GM12878 (cell line): ENCODE measurements around the gene GPC6. TPM values are rescaled to one million over a fixed set of nuclear protein-coding genes. Genes with fewer than 3 reads are reported as not detected.

ENCODE experiments used
- ATAC-seq: fragments of 200-7000 bp; cut with Tn5 transposase; 3 replicates; pipeline ENCODE4 v1.9.1; 2020; ENCODE audit warnings: mild to moderate bottlenecking, moderate library complexity
- BruUV-seq: library from RNA; stranded (reverse); fragments of 400-500 nt; replicated peaks from 2 replicates; lab custom pipeline; 2021; lab: Mats Ljungman, UMichigan
- CTCF ChIA-PET: fragments of 300-600 bp; sonication (Branson Sonifier 250); formaldehyde crosslinking; extraction: SDS; loops from one replicate; lab custom pipeline; 2021; ENCODE audit warnings: inconsistent platforms; lab: Yijun Ruan, JAX
- POLR2A ChIA-PET: fragments of 350-600 bp; formaldehyde crosslinking; extraction: SDS; loops from one replicate; lab custom pipeline; 2021; ENCODE audit warnings: inconsistent platforms; lab: Charles Lee
- RAD21 ChIA-PET: fragments of 300-600 bp; sonication (Branson Sonifier 250); formaldehyde crosslinking; loops from one replicate; lab custom pipeline; 2023; ENCODE audit warnings: antibody characterized with exemption; ENCODE audit not compliant: unreplicated experiment; lab: Charles Lee
- SMC1A ChIA-PET: fragments of 300-600 bp; sonication (Branson Sonifier 250); formaldehyde crosslinking; loops from one replicate; lab custom pipeline; 2023; ENCODE audit not compliant: unreplicated experiment, uncharacterized antibody; lab: Charles Lee
- DNase-seq: peaks from one replicate; pipeline ENCODE4 v3.0.0-alpha.2; 2011; ENCODE audit warnings: low read depth, low spot score
- FAIRE-seq: peaks from 3 replicates; lab custom pipeline; 2011; peaks lifted over from hg19 to GRCh38; lab: Jason Lieb, UNC
- H2AFZ ChIP-seq: 2 replicates; pipeline ENCODE4 v1.6.0; 2011; ENCODE audit warnings: low read depth, low read length, control low read depth; ENCODE audit not compliant: control insufficient read depth
- H3K27ac ChIP-seq: 2 replicates; pipeline ENCODE4 v1.5.1; 2011; ENCODE audit warnings: control low read depth; ENCODE audit not compliant: control insufficient read depth, insufficient read depth
- H3K27me3 ChIP-seq, 2 experiments: replicated peaks in 1 of 2; 2 replicates each; pipeline versions ENCODE4 v1.6.0 to v1.6.1; 2011; ENCODE audit warnings: low read length in 1 of 2; ENCODE audit not compliant: control insufficient read depth in 2 of 2, insufficient read depth in 2 of 2
- H3K36me3 ChIP-seq, 2 experiments: 2 replicates each; pipeline ENCODE4 v1.5.1; 2011; ENCODE audit warnings: low read length in 1 of 2; ENCODE audit not compliant: control insufficient read depth in 2 of 2, insufficient read depth in 2 of 2
- H3K4me1 ChIP-seq: 2 replicates; pipeline ENCODE4 v1.6.1; 2011; ENCODE audit warnings: mild to moderate bottlenecking, low read length, moderate library complexity, mixed read lengths; ENCODE audit not compliant: control insufficient read depth, insufficient read depth
- H3K4me2 ChIP-seq: 2 replicates; pipeline ENCODE4 v1.6.0; 2011; ENCODE audit warnings: control low read depth; ENCODE audit not compliant: control insufficient read depth, insufficient read depth
- H3K4me3 ChIP-seq: fragments of 200-600 bp; sonication (generic); 2 replicates; pipeline ENCODE4 v1.5.1; 2016
- H3K79me2 ChIP-seq: 2 replicates; pipeline ENCODE4 v1.6.0; 2011; ENCODE audit warnings: low read length; ENCODE audit not compliant: control insufficient read depth, insufficient read depth
- H3K9ac ChIP-seq: 2 replicates; pipeline ENCODE4 v1.8.0; 2011; ENCODE audit warnings: low read length, control low read depth, mixed read lengths; ENCODE audit not compliant: control insufficient read depth, insufficient read depth
- H3K9me3 ChIP-seq: replicated peaks from 3 replicates; pipeline ENCODE4 v1.5.1; 2011; ENCODE audit warnings: mild to moderate bottlenecking, low read length; ENCODE audit not compliant: control insufficient read depth, insufficient read depth
- H4K20me1 ChIP-seq: 2 replicates; pipeline ENCODE4 v1.6.0; 2011; ENCODE audit not compliant: control insufficient read depth, insufficient read depth
- EED ChIP-seq: sonication (generic); IDR thresholded peaks from 2 replicates; pipeline ENCODE4 v1.6.1; 2016; ENCODE audit warnings: antibody characterized with exemption, low read depth
- ELK1 ChIP-seq: IDR thresholded peaks from 2 replicates; pipeline ENCODE4 v1.6.1; 2012; ENCODE audit warnings: low read depth, low read length, improper control_type of control experiment
- MEF2A ChIP-seq: IDR thresholded peaks from 2 replicates; pipeline ENCODE4 v1.6.1; 2011; ENCODE audit warnings: low read depth, mild to moderate bottlenecking, low read length, moderate library complexity; ENCODE audit not compliant: insufficient read depth
- MTA3 ChIP-seq: IDR thresholded peaks from 2 replicates; pipeline ENCODE4 v1.6.1; 2012; ENCODE audit warnings: low read length, inconsistent platforms, borderline replicate concordance
- RELA ChIP-seq: fragments of 450-650 bp; IDR thresholded peaks from 2 replicates; pipeline ENCODE4 v1.8.0; 2014; ENCODE audit warnings: borderline replicate concordance; ENCODE audit not compliant: partially characterized antibody
- SIN3A ChIP-seq: IDR thresholded peaks from 2 replicates; pipeline ENCODE4 v1.6.1; 2012; ENCODE audit warnings: low read depth, low read length, improper control_type of control experiment
- TARDBP ChIP-seq: IDR thresholded peaks from 2 replicates; pipeline ENCODE4 v1.6.1; 2016; ENCODE audit warnings: borderline replicate concordance
- ZNF622 ChIP-seq: fragments of 450-650 bp; IDR thresholded peaks from 2 replicates; pipeline ENCODE4 v1.6.1; 2017; ENCODE audit warnings: mild to moderate bottlenecking, inconsistent platforms
- WGBS: methylation state at CpG from one replicate; pipeline ENCODE4 v1.1.6; 2016; ENCODE audit warnings: low lambda C conversion rate; ENCODE audit not compliant: insufficient replicate concordance, insufficient coverage; ENCODE audit errors: missing lambda C conversion rate; 5-methylcytosine and 5-hydroxymethylcytosine counted together
- in situ Hi-C: fragments of 300-500 bp; cut with MboI; formaldehyde crosslinking; loops from 9 replicates; pipeline ENCODE4 v1.14.3; 2018; ENCODE audit warnings: mixed read lengths
- intact Hi-C: fragments of 100-400 bp; cut with micrococcal nuclease; formaldehyde crosslinking; loops from one replicate; pipeline ENCODE4 v1.14.2; 2022; ENCODE audit not compliant: unreplicated experiment
- polyA plus RNA-seq, 11 experiments: library from polyadenylated mRNA; depleted of rRNA in 4 of 11; unstranded in 6 of 11; stranded (reverse) in 5 of 11; fragments of >200 nt; fragmentation: Nextera tagmentation in 4 of 11; fragmentation: Illumina TruSeq in 1 of 11; extraction: Ambion mirVana in 4 of 11; extraction: Trizol in 1 of 11; gene quantifications; 1 replicate in 1 of 11; 2 replicates in 10 of 11; pipeline versions ENCODE4 v1.2.1 to v1.2.3, GENCODE V29; 2011 to 2016; ENCODE audit warnings: inconsistent platforms in 2 of 11, missing spikeins in 2 of 11, low read depth in 1 of 11
- total RNA-seq, 4 experiments: library from RNA; depleted of rRNA in 3 of 4; stranded (reverse); fragments of >200 nt in 3 of 4; fragmentation: Illumina TruSeq in 1 of 4; extraction: Trizol in 1 of 4; gene quantifications; 2 replicates each; pipeline versions ENCODE4 v1.2.1 to v1.2.3, GENCODE V29; 2013 to 2021

The GPC6 gene
- total and polyA plus RNA-seq, 10 of the 15 experiments (the other 5 are each of a cell fraction or from before 2014, with no cell fraction given) = 0.03 to 0.04 (median 0.03) TPM; not detected in 7

- Histone ChIP-seq H3K4me1 (no peaks in the 10 kb centered on the region), H3K36me3 (no peaks in the 10 kb centered on the region), H3K79me2 (no peaks in the 10 kb centered on the region), H4K20me1 (no peaks in the 10 kb centered on the region), H3K9ac (no peak overlapping the region), H2AFZ (no peak overlapping the region), H3K4me2 (no peak overlapping the region), H3K27me3 (no peaks in the 10 kb centered on the region), H3K27ac (no peak overlapping the region), H3K9me3 (no peaks in the 10 kb centered on the region), H3K4me3 (no peak overlapping the region)
- no TSS peak for BruUV-seq
- ChIA-PET SMC1A (no interaction called here), CTCF (no interaction called here), POLR2A (no interaction called here), RAD21 (no interaction called here)
- in situ Hi-C loops (no loop called here), intact Hi-C loops (no loop called here)
- TF ChIP-seq TARDBP (no peak), MEF2A (no peak)
- no peak for ATAC-seq
- DNase-seq = no peak
- FAIRE-seq = no peak
Measured at GRCh38 chr13:94413598-94413944, 1187.0 kb downstream of the GPC6 start.

- TF ChIP-seq EED (no peak), ZNF622 (no peak), RELA (no peak), MTA3 (no peak), ELK1 (no peak), SIN3A (no peak)
- no TSS peak for BruUV-seq
- DNase-seq (no peak), FAIRE-seq (no peak), ATAC-seq (no peak)
- intact Hi-C loops = no loop called here
- Histone ChIP-seq H3K9me3 (no peaks in the 10 kb centered on the region), H2AFZ (no peak overlapping the region), H3K79me2 (no peaks in the 10 kb centered on the region), H3K36me3 (no peaks in the 10 kb centered on the region), H3K27ac (no peak overlapping the region), H3K9ac (no peak overlapping the region), H3K4me2 (no peak overlapping the region), H3K4me3 (no peak overlapping the region), H3K4me1 (no peaks in the 10 kb centered on the region), H4K20me1 (no peaks in the 10 kb centered on the region), H3K27me3 (no peaks in the 10 kb centered on the region)
- WGBS = 71% methylated on average over 1 of the region's 1 CpG
- in situ Hi-C loops = no loop called here
- ChIA-PET CTCF (no interaction called here), POLR2A (no interaction called here), RAD21 (no interaction called here), SMC1A (no interaction called here)
Measured at GRCh38 chr13:94414141-94414540, 1187.5 kb downstream of the GPC6 start.
